Transverse colon (tissue), 4 donors: ENCODE data around the gene PPP1R9A. TPM values are rescaled to one million over a fixed set of nuclear protein-coding genes. Genes with fewer than 3 reads are reported as not detected.
"Not testable (repeated sequence)": the region's sequence is repeated elsewhere in the genome, so short reads cannot be mapped to it uniquely, and the experiment has no call there.

Source experiments
- DNase-seq: peaks from one replicate; pipeline ENCODE4 v3.0.0-alpha.2; 2019
- H3K27ac ChIP-seq, 4 donors: fragments of 200-600 bp; sonication (generic); 2 replicates each; pipeline ENCODE4 v1.5.1; 2016 to 2018; ENCODE audit warnings: inconsistent platforms in 4 of 4
- H3K27me3 ChIP-seq: fragments of 200-600 bp; sonication (generic); 2 replicates; pipeline ENCODE4 v1.5.1; 2017; ENCODE audit warnings: inconsistent platforms
- H3K36me3 ChIP-seq, 4 donors: fragments of 200-600 bp; sonication (generic); 2 replicates each; pipeline ENCODE4 v1.5.1; 2017 to 2019; ENCODE audit warnings: inconsistent platforms in 4 of 4
- H3K4me1 ChIP-seq, 4 donors: fragments of 200-600 bp; sonication (generic); 2 replicates each; pipeline ENCODE4 v1.5.1; 2017 to 2020; ENCODE audit warnings: inconsistent platforms in 4 of 4
- H3K4me3 ChIP-seq, 4 donors: fragments of 200-600 bp; sonication (generic); 1 replicate in 1 of 4; 2 replicates in 3 of 4; pipeline versions ENCODE4 v1.5.1 to v1.6.1; 2017 to 2019; ENCODE audit warnings: inconsistent platforms in 4 of 4
- H3K9me3 ChIP-seq, 2 donors: fragments of 200-600 bp; sonication (generic); 2 replicates each; pipeline ENCODE4 v1.5.1; 2017 to 2019; ENCODE audit warnings: inconsistent platforms in 2 of 2
- EP300 ChIP-seq: sonication (generic); formaldehyde crosslinking; IDR thresholded peaks from one replicate; pipeline ENCODE4 v1.6.1; 2017; ENCODE audit warnings: antibody characterized with exemption, low read depth
- POLR2A ChIP-seq: fragments of 450-650 bp; IDR thresholded peaks from one replicate; pipeline ENCODE4 v1.6.1; 2016; ENCODE audit warnings: antibody characterized with exemption, mild to moderate bottlenecking, moderate library complexity
- POLR2AphosphoS5 ChIP-seq, 3 donors: sonication (generic); formaldehyde crosslinking; IDR thresholded peaks; one replicate each; pipeline ENCODE4 v1.6.1; 2016; ENCODE audit warnings: antibody characterized with exemption in 3 of 3
- WGBS, 2 donors: methylation state at CpG; one replicate each; pipeline ENCODE4 v1.1.5; 2018; ENCODE audit warnings: low coverage in 1 of 2; 5-methylcytosine and 5-hydroxymethylcytosine counted together
- in situ Hi-C, 4 donors: fragments of 200-750 bp; cut with MboI; loops; one replicate each; pipeline versions ENCODE4 v1.15.0 to v1.15.1; 2017; ENCODE audit warnings: low sequenced_read_pairs in 3 of 4, low pct_ligation_motif_present in 1 of 4, low pct_unique_long_range_greater_than_20kb in 1 of 4
- intact Hi-C: fragments of 100-400 bp; cut with DNase I; formaldehyde crosslinking; loops from one replicate; pipeline ENCODE4 v1.15.1; 2023; ENCODE audit warnings: low total_unique reads
- total RNA-seq, 4 donors: library from RNA; depleted of rRNA; stranded (reverse); fragments of >200 nt; gene quantifications; one replicate each; pipeline ENCODE4 v1.1.0, GENCODE V29; 2016
- TF ChIP-seq, protein P1 (sequence below), 5 experiments: fragments of 200-600 bp in 3 of 5; fragments of 450-650 bp in 2 of 5; sonication (generic) in 3 of 5; IDR thresholded peaks; 1 replicate in 2 of 5; 2 replicates in 3 of 5; pipeline ENCODE4 v1.5.1; 2016 to 2017; ENCODE audit warnings: antibody characterized with exemption in 5 of 5, inconsistent platforms in 3 of 5, mild to moderate bottlenecking in 2 of 5, moderate library complexity in 1 of 5

Gene PPP1R9A
- total RNA-seq, 4 donors from 2014 or later = 13.1 to 30.0 (median 23.2) TPM

DNA sequence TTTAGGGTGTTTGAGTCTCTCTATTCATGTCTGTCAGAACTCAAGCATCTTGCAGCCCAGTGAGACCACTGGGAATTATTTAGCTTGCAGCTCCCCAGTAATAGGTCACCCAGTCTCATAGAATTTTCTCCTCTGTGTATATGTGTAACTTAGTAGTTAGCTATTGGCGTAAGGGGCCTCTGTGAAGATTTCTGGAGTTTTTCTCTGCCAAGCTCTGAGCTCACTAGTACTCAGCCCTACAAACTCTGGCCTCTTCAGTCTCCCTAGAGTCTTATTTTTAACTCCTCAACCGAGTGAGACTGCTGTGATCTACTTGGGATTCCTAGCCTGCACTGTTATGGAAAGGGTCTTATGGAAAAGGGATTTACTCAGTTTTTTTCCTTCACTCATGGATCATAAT lies 90.2 kb downstream of the PPP1R9A start:
- TF ChIP-seq POLR2A = no peak
- Histone ChIP-seq H3K4me1 (peaks cover 0 to 54% (median 31%) of the 10 kb centered on the region in 4 donors), H3K27me3 (no peaks in the 10 kb centered on the region), H3K27ac (no peak overlapping the region), H3K9me3 (no peaks in the 10 kb centered on the region), H3K4me3 (no peak overlapping the region), H3K36me3 (no peaks in the 10 kb centered on the region)
- WGBS, 2 donors = 20 to 74% methylated on average over 1 to 2 of the region's 2 CpGs
- in situ Hi-C loops = no loop called here
- DNase-seq = no peak
- intact Hi-C loops = no loop called here

DNA sequence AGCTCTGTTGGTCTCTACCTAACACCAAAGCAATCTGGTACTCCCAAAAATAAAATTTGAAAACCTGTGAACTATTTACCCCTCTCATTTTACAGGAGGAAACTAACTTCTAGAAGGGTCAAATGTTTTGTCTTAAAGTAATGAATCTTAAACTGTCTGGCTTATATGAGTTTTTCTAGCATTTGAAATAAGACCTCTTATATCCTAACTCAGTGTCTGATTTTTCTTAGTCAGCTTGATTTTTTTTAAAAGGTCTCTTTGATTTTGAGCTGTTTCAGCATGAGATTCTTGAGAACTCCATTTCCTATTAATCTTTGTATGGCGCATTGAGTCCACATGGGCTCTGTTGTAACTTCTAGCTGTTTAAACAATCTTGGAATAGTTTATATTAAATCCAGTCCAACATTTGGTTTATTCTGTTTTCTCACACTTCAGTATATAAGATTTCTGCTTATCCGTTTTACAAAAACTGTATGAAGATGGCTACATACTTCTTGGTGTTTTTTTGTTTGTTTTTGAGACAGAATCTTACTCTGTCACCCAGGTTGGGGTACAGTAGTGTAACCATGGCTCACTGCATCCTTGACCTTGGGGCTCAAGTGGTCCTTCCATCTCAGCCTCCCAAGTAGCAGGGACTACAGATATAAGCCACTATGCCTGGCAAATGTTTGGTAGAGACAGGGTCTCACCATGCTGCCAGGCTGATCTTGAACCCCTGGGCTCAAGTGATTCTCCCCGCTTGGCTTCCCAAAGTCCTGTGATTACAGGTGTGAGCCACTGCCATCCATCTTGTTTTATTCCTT lies 91.1 kb downstream of the PPP1R9A start:
- 72 to 79% methylated on average over 2 to 3 of the region's 3 CpGs for WGBS, 2 donors
- H3K4me1 ChIP-seq = peaks cover 0 to 61% (median 36%) of the 10 kb centered on the region in 4 donors
- in situ Hi-C loops = no loop called here
- no peaks in the 10 kb centered on the region for H3K36me3 ChIP-seq
- intact Hi-C loops = no loop called here
- no peaks in the 10 kb centered on the region for H3K27me3 ChIP-seq
- no peak overlapping the region for H3K4me3 ChIP-seq
- no peak for DNase-seq
- H3K9me3 ChIP-seq = no peaks in the 10 kb centered on the region
- TF ChIP-seq POLR2A = no peak
- TF ChIP-seq, protein P1, sequence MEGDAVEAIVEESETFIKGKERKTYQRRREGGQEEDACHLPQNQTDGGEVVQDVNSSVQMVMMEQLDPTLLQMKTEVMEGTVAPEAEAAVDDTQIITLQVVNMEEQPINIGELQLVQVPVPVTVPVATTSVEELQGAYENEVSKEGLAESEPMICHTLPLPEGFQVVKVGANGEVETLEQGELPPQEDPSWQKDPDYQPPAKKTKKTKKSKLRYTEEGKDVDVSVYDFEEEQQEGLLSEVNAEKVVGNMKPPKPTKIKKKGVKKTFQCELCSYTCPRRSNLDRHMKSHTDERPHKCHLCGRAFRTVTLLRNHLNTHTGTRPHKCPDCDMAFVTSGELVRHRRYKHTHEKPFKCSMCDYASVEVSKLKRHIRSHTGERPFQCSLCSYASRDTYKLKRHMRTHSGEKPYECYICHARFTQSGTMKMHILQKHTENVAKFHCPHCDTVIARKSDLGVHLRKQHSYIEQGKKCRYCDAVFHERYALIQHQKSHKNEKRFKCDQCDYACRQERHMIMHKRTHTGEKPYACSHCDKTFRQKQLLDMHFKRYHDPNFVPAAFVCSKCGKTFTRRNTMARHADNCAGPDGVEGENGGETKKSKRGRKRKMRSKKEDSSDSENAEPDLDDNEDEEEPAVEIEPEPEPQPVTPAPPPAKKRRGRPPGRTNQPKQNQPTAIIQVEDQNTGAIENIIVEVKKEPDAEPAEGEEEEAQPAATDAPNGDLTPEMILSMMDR (IDR thresholded peaks at IDR 0.05) = no peak
- no peak for TF ChIP-seq EP300
- no peak for TF ChIP-seq POLR2AphosphoS5 (IDR thresholded peaks at IDR 0.05)
- peak overlapping the region; percentile 19 to 68 (median 50) for H3K27ac ChIP-seq

DNA sequence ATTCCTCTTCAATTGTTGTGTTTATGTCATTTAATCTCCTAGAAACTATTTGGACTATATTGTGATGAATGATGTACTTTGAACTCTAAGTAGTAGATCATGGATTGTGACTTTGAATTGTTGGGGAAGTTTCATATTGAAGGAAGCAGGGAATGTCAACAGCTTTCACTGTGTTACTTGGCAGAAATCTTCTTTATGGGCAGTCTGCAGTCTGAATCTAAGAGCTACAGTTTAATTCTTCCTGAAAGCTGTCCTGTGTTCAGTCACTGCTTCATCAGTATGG lies 91.6 kb downstream of the PPP1R9A start:
- Histone ChIP-seq H3K4me3 (no peak overlapping the region), H3K4me1 (peaks cover 0 to 61% (median 37%) of the 10 kb centered on the region in 4 donors), H3K27me3 (no peaks in the 10 kb centered on the region), H3K36me3 (no peaks in the 10 kb centered on the region), H3K9me3 (no peaks in the 10 kb centered on the region), H3K27ac (peak overlapping the region; percentile 17 to 65 (median 28))
- no peak for DNase-seq
- TF ChIP-seq, protein P1 (IDR thresholded peaks at IDR 0.05) = no peak
- TF ChIP-seq POLR2AphosphoS5 (IDR thresholded peaks at IDR 0.05) = peak in 1 of 3 donors; percentile 32
- intact Hi-C loops = no loop called here
- in situ Hi-C loops = no loop called here

DNA sequence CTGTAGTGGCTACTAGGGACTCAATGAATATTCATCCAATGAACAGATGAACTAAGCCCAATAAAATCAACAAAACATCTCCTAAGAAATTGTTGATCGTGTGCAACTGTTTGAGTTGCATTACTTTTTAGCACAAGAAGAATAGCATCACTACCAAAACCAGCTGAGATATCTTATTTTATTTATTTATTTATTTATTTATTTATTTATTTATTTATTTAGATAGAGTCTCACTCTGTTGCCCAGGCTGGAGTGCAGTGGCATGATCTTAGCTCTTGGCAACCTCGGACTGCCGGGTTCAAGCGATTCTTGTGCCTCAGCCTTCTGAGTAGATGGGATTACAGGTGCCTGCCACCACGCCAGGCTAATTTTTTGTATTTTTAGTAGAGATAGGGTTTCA lies 92.2 kb downstream of the PPP1R9A start:
- H3K9me3 ChIP-seq, H3K36me3 ChIP-seq, intact Hi-C loops, in situ Hi-C loops, H3K4me3 ChIP-seq, H3K27me3 ChIP-seq, DNase-seq: not testable (repeated sequence)
- peak overlapping the region in 3 of 4 donors; percentile 17 to 44 (median 18) for H3K27ac ChIP-seq
- WGBS, 2 donors = 93 to 95% methylated on average over 4 to 5 of the region's 5 CpGs
- peaks cover 0 to 61% (median 37%) of the 10 kb centered on the region in 4 donors for H3K4me1 ChIP-seq

DNA sequence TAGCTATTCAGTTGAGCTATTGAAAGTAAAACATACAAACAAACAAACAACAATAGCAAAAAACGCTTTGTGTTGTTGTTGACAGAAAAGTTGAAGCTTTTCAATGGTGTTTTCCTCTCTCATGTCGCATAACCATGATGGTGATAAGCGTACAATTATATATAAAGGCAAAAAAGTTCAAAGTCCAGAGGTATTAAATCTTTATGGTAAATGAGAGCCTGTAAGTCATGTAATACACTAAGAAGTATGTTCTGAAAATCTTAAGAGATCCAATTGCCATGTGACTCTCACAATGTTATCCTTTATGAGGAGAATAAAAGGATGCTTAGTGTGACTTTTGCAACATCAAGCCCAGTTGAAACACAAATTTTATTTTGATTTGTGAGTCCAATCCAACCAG lies 93.9 kb downstream of the PPP1R9A start:
- Histone ChIP-seq H3K4me1 (peaks cover 0 to 53% (median 33%) of the 10 kb centered on the region in 4 donors), H3K27me3 (no peaks in the 10 kb centered on the region), H3K27ac (no peak overlapping the region), H3K4me3 (no peak overlapping the region), H3K9me3 (no peaks in the 10 kb centered on the region), H3K36me3 (no peaks in the 10 kb centered on the region)
- no peak for TF ChIP-seq POLR2AphosphoS5 (IDR thresholded peaks at IDR 0.05)
- no peak for TF ChIP-seq EP300
- TF ChIP-seq POLR2A = no peak
- TF ChIP-seq, protein P1 (IDR thresholded peaks at IDR 0.05) = no peak
- no peak for DNase-seq
- intact Hi-C loops (no loop called here), in situ Hi-C loops (no loop called here)
- WGBS, 2 donors = 46 to 49% methylated on average over 3 of the region's 3 CpGs
